GM18505 (cell line): Measurements from ENCODE around the gene RPS3.
"Not testable (repeated sequence)": the region's sequence is repeated elsewhere in the genome, so short reads cannot be mapped to it uniquely, and the experiment has no call there.

Experiments
- ATAC-seq: cut with Tn5 transposase; IDR thresholded peaks from one replicate; pipeline ENCODE4 v1.9.1; 2021; ENCODE audit not compliant: unreplicated experiment
- POLR2A ChIP-seq: IDR thresholded peaks from 4 replicates; pipeline ENCODE4 v1.6.1; 2011; ENCODE audit warnings: borderline replicate concordance; ENCODE audit not compliant: insufficient read depth, insufficient read length; ENCODE audit errors: extremely low read depth

The RPS3 gene

DNA sequence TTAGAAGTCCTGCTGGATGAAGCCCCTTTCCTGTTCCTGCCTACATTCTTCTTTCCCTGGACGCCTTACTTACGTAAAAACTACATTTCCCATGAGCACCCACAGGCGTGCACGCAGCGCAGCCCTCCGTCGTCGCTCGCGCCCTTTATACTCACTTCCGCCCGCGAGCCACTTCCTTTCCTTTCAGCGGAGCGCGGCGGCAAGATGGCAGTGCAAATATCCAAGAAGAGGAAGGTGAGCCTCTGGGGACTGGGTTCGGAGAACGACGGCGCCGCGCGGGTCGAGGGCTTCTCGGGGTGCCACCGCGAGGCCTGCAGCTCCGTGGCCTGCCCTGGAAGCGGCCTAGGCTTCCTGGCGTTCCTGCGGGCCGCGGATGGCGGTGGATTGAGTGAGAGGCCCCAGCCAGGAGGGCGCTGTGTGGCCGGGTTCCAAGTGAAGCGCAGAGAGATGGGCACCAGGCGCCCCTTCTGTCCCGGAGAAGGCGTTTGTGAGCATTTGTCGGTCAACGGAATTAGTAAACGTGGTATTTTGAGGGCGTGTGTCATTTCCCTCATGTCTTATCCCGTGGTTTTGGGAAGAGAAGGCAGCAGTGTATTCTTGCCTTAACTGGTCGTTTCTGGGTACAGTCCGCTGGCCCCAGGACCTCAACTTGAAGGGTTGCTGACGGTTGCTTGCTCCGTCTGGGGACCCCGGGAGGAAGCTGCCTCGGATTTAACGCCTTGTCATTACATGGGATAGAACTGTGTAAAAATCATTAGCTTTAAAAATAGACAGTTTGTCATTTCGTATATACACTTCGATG is at the start of gene RPS3:
RPS3 (plus strand) TSS at position 175 of the 802 bp plus-strand sequence; CDS start at position 205, 30 bp downstream.
- peak; percentile 99 for TF ChIP-seq POLR2A
- peak; percentile 83 for ATAC-seq

DNA sequence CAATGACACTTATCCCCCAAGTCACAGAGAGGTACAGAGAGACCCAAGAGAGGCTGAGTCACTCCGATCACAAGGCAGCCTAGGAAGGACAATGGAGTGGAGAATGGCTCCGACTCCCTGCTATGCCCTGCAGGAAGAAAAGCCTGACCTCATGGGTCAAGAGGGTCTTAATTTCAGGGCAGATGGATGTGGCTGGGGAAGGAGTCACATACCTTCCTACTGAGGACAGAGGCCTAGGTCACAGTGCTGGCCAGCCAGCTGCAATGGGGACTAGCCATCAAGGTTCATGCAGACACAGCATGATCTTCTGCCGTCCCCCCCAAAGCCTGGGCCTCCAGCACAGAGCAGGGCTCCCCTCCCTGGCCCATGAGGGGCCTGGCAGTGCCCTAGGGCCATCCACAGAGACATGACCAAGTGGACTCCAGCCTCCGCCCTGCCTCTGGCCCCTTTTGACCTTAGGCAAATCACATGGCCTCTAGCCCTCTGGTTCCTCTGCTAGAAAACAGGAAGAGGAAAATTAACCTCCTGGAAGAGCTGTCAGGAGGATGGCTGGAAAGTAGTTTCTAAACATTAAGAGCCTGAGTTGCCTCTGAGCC is 49.7 kb upstream of the RPS3 start:
- ATAC-seq: no peak

DNA sequence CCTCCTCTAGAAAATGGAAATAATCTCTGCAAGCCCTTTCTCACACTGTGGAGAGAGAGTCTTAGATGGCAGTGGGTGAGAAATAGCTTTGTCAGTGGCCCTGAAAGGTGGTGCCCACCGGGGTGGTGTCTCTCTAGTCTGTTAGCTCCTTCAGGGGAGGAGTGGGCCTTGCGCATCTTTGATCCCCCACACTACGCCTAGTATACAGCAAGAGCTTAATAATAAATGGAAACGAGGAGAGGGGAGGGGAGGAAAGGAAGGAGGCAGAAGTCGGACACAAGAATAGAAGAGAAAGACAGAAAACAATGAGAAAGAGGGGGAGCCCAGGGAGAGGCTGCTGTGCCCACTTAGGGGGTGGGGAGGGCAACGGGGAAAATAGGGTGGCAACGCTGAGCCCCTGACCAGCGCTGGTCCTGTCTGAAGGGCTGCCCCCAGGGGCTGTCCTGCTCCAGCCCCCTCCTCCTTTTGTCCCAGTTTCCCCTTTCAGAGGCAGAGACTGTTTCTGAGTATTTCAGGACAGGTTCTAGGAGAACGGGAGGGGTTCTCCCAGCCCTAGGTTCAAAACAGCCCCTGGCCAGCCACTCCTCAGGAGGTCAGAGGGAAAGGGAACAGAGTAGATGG is 49.1 kb upstream of the RPS3 start:
- TF ChIP-seq POLR2A: no peak
- ATAC-seq: no peak

More for the DNA sequence above, 49.7 kb upstream of the RPS3 start:
- no peak for TF ChIP-seq POLR2A

DNA sequence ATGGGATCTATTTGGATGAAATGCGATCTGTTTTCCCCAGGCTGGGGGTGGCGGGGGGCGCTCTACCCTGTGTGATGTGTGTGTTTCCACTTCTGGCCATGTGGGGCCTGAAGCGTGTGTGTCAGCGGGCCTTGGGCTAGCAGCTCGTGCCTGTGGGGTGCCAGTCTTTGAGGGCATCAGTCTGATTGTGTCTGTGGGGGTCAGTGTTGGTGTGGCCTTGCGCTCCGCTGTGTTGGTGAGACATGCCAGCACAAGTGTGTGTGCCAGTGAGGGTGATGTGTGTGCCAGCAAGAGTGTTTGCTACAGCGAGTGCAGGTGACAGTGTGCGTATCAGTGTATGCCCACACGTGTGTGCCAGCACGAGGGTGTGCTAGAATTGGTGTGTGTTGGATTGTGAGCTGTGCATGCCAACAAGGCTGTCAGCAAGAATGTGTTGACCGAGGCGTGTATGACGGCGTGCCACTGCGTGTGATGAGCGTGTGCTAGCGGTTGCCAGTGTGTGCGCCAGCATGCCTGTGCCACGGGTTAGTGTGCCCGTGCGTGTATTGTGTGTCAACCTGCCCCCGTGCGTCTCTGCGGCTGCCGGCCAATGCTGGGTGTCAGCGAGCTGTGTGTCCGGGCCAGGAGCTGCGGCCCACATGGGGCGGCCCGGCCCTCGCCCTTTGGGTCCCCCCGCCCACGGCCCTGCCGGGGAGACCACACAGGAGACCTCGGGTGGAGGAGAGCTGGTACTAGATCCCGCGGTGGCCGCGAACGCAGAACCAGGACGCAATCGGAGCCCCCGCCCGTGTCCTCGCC is 48.4 kb upstream of the RPS3 start:
- TF ChIP-seq POLR2A: no peak
- peak; percentile 19 for ATAC-seq

DNA sequence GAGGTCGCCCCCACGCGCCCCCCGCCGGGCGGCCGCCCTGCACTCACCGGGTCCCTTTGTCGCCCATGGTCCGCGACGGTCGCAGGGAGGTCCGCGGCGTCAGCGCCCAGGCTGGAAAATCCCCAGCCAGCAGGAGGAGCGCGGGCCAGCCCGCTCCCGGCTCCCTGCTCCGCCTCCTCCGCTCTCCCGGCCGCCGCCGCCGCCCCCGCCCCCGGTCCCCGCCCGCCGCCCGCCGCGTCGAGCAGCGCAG is 47.9 kb upstream of the RPS3 start, which contains the start of gene ARRB1:
ARRB1 (minus strand) TSS at position 121 of the 250 bp plus-strand sequence; CDS start at position 67, 54 bp downstream.
- peak; percentile 46 for ATAC-seq
- no peak for TF ChIP-seq POLR2A

DNA sequence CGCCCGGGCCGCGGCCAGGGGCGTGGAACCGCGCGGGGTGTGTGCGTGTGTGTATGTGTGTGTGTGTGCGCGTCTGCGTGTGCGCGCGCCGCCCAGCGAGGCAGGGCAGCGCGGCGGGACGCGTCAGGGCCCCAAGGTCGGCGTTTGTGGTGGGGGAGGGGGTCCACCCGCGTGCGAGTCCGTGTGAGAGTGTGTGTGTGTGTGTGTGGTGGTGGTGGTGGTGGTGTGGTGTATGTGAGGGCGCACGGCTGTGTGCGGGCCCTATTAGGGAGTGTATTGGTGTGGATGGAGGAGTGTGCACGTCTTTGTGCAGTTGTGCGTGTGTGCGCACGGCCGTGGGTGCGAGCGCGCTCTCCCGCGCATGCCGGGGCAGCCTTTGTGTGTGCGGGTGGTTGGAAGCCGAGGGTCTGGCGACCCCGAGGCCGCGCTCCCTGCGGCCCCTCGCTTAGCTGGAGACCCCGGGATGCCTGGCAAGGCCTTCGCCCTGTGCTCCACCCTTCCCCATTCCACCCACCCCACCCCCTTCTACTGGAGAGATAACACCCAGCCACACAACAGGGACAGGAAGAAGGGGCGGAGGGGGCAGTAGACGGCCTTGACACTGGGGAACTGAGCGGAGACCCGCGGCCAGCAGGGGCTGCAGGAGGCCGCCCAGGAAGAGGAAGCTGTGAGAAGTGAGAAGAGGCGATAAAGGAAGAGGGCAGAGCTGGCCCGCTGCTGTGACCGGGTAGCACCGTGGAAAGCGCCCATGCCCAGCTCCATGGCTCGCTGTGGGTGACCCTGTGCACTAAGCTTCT is 47.3 kb upstream of the RPS3 start:
- no peak for TF ChIP-seq POLR2A
- peak; percentile 18 for ATAC-seq

DNA sequence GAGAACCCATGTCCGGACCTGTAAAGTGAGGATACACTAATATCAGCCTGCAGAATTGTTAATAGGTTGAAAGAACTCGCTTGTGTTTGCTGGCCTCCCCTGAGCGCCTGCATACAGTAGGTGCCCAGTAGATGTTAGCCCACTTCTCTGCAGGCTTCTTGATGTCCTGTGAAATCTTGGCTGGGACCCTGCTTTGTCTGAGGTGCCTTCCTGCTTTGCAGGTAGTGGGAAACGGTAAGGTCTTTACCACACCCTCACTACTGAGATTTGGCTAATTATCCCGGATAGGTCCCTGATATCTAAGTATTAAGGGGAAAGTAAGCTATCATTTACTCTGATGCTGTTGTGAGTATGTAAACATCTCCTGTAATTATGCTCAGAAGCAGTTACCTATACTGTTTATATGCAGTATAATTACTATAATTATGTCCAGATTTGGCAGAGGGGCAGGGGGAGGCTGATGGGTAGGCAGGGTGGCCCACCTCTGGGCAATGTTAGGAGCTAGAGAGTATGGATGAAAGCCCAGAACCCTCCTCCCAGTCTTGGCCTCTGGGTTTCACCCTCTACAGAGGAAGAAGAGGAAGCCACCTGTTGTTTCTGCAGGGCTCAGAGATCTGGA is 46.6 kb upstream of the RPS3 start:
- no peak for ATAC-seq
- no peak for TF ChIP-seq POLR2A

DNA sequence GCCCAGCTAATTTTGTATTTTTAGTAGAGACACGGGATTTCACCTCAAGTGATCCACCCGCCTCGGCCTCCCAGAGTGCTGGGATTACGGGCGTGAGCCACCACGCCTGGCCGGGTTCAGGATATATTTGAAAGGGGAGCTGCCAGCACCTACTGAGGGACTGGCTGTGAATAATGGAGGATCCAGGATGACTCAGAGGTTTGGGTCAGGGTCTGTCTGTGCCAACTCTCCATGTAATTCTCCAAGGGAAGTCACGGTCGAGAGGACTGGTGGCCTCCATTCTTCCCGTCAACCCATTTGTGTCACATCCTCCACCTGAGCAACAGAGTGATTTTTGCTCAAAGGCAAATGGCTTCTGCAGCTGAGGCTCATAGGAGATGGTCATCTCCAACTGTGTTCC is 44.3 kb upstream of the RPS3 start:
- ATAC-seq: no peak
- no peak for TF ChIP-seq POLR2A

DNA sequence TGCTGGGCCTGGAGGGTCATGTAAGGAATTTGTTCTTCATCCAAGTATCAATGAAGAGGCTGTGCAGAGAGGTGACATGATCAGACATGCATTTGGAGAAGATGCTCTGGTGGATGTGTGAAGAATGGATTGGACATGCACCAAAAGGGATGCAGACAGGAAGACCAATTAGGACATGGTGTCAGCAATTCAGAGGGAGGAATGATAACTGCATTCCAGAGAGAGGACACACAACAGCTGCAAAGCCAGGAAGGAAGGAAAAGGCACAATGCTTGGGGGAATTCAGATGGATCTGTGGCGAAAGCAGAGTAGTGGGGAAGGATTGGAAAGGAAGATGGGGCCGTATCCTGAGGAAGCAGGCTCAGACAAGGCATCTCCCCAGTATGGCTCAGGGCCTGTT is 42.7 kb upstream of the RPS3 start:
- no peak for ATAC-seq
- no peak for TF ChIP-seq POLR2A

DNA sequence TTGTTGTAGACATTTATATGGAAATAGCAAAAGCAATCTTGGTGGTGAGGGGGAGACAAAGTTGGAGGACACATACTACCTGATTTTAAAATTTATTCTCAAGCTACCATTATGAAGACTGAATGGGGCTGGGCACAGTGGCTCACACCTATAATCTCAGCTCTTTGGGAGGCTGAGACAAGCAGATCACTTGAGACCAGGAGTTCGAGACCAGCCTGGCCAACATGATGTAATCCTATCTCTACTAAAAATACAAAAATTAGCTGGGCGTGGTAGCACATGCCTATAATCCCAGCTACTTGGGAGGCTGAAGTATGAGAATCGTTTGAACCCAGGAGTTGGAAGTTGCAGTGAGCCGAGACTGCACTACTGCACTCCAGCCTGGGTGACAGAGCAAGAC is 37.0 kb upstream of the RPS3 start:
- ATAC-seq: not testable (repeated sequence)

DNA sequence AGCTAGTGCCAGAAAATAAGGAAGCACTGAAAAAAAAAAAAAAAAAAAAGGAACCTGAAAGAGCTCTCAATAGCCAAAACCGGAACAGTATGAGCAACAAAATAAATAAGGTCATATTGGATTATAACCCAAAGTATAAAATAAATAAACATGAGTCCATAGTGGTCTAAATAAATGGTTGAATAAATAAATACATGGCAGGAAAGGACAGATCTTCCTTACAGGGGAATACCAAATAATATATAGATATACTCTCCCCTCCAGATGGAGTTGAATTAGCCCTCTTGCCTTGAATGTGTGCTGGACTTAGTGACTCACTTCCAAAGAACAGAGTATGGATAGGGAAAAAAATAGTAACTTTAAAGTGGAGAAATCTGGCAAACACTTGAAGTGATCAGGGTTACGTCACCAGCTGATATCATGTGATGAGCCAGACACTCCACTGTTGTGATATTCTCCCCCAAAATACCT is 33.6 kb upstream of the RPS3 start:
- no peak for TF ChIP-seq POLR2A
- ATAC-seq: no peak

DNA sequence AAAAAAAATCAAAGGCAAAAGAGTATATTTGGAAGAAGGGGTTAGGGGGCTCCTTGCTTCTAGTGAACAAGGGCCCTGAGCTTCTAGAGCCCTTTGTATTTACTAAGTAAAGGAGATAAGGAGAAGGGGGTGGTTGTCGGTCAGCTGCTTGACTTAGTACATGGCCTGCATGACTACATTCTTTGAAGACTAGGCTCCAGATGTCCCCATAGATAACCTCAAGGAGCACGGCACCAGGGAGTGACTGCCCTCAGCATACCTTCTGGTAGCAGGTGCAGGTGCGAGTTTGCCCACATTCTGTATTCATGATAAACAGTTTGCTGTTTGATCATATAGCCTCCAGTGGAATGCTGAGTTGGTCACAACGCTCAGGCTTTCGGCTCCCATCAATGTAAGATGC is 32.5 kb upstream of the RPS3 start:
- ATAC-seq: not testable (repeated sequence)
